Neural progenitor cell (in vitro differentiated cells): Measurements from ENCODE around the gene ZFP1.

Experiments used
- EZH2 ChIP-seq: fragments of 200-600 bp; sonication (generic); IDR thresholded peaks from 2 replicates; pipeline ENCODE4 v1.6.1; 2017; ENCODE audit warnings: antibody characterized with exemption, mild to moderate bottlenecking, moderate library complexity
- EZH2phosphoT487 ChIP-seq: fragments of 200-600 bp; sonication (generic); IDR thresholded peaks from 2 replicates; pipeline ENCODE4 v1.6.1; 2017; ENCODE audit warnings: antibody characterized with exemption
- TF ChIP-seq, protein P1 (sequence below): fragments of 200-600 bp; sonication (generic); IDR thresholded peaks from 2 replicates; pipeline ENCODE4 v1.5.1; 2017; ENCODE audit warnings: antibody characterized with exemption, mild to moderate bottlenecking

DNA sequence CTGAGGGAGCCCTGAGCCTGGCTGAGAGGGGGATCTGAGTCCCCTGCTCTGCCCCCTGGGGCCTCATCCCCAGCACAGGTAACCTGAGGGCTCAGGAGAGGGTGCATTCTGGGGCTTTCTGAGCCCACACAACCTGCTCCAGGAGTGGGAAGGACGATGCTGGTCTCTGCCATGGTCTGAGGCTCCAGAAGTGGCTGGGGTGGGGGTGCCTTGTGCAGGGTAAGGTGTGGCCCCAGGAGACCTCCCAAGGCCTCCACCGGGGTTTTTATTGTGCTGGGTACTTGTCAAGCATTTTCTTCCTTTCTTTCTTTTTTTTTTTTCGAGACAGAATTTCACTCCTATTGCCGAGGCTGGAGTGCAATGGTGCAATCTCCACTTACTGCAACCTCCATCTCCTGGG, 70.8 kb downstream of the ZFP1 start:
- TF ChIP-seq, protein P1, sequence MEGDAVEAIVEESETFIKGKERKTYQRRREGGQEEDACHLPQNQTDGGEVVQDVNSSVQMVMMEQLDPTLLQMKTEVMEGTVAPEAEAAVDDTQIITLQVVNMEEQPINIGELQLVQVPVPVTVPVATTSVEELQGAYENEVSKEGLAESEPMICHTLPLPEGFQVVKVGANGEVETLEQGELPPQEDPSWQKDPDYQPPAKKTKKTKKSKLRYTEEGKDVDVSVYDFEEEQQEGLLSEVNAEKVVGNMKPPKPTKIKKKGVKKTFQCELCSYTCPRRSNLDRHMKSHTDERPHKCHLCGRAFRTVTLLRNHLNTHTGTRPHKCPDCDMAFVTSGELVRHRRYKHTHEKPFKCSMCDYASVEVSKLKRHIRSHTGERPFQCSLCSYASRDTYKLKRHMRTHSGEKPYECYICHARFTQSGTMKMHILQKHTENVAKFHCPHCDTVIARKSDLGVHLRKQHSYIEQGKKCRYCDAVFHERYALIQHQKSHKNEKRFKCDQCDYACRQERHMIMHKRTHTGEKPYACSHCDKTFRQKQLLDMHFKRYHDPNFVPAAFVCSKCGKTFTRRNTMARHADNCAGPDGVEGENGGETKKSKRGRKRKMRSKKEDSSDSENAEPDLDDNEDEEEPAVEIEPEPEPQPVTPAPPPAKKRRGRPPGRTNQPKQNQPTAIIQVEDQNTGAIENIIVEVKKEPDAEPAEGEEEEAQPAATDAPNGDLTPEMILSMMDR = no peak
- TF ChIP-seq EZH2phosphoT487 = no peak
- TF ChIP-seq EZH2 = no peak
